WERI-Rb-1 (cell line): Measurements from ENCODE around the gene ZC3H7A.

Experiments
- DNase-seq: peaks from one replicate; pipeline ENCODE4 v3.0.0-alpha.2; 2020
- H3K27ac ChIP-seq: fragments of 250-450 bp; sonication (Bioruptor Pico); 2 replicates; pipeline ENCODE4 v1.5.1; 2020; ENCODE audit warnings: mild to moderate bottlenecking, moderate library complexity
- H3K27me3 ChIP-seq: fragments of 250-450 bp; sonication (Bioruptor Pico); 2 replicates; pipeline ENCODE4 v1.5.1; 2021; ENCODE audit warnings: mild to moderate bottlenecking, low read depth, moderate library complexity; ENCODE audit not compliant: insufficient read depth, severe bottlenecking
- H3K36me3 ChIP-seq: fragments of 250-450 bp; sonication (Bioruptor Pico); 2 replicates; pipeline ENCODE4 v1.5.1; 2020; ENCODE audit warnings: mild to moderate bottlenecking, moderate library complexity
- H3K4me3 ChIP-seq: 2 replicates; pipeline ENCODE4 v1.5.1; 2011; ENCODE audit warnings: low read depth, mild to moderate bottlenecking, control low read depth, low read length
- H3K9me3 ChIP-seq: fragments of 250-450 bp; sonication (Bioruptor Pico); 2 replicates; pipeline ENCODE4 v1.5.1; 2021; ENCODE audit warnings: mild to moderate bottlenecking, moderate library complexity; ENCODE audit not compliant: severe bottlenecking
- CTCF ChIP-seq: IDR thresholded peaks from 2 replicates; pipeline ENCODE4 v1.5.1; 2011; ENCODE audit warnings: low read depth, mild to moderate bottlenecking, control low read depth, inconsistent platforms, low read length

The ZC3H7A gene

DNA sequence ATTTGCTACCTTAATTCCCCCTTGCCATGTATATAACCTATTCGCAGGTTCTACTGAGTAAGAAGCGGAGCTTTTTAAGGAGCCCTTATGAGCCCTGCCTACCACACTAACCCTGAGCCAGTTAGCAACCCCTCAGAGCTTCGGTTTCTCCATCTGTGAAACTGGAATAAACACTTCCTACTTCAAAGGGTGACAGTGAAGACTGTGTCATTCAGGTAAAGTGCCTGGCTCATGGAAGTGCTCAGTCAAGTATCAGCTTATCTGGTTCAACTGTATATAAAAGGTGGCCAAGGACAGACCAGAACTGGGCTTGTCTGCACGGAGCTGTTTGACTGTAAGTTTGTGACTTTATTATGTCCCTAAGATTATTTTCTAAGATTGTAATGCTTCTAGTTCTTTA is 85.4 kb downstream of the ZC3H7A start:
- Histone ChIP-seq H3K27ac (no peak overlapping the region), H3K36me3 (peaks cover 59% of the 10 kb centered on the region), H3K4me3 (no peak overlapping the region), H3K27me3 (no peaks in the 10 kb centered on the region), H3K9me3 (no peaks in the 10 kb centered on the region)
- TF ChIP-seq CTCF: no peak
- no peak for DNase-seq

GRCh38 chr16:11708421-11708820 is 88.6 kb downstream of the ZC3H7A start:
- H3K27ac ChIP-seq: no peak overlapping the region

GRCh38 chr16:11707679-11708197 is 89.3 kb downstream of the ZC3H7A start:
- H3K9me3 ChIP-seq: no peaks in the 10 kb centered on the region
- no peak overlapping the region for H3K4me3 ChIP-seq
- H3K27ac ChIP-seq: no peak overlapping the region
- no peak for DNase-seq
- peaks cover 61% of the 10 kb centered on the region for H3K36me3 ChIP-seq
- TF ChIP-seq CTCF: no peak
- H3K27me3 ChIP-seq: no peaks in the 10 kb centered on the region

More at GRCh38 chr16:11708421-11708820, 88.6 kb downstream of the ZC3H7A start:
- TF ChIP-seq CTCF: no peak
- Histone ChIP-seq H3K4me3 (no peak overlapping the region), H3K27me3 (no peaks in the 10 kb centered on the region), H3K9me3 (no peaks in the 10 kb centered on the region), H3K36me3 (peaks cover 56% of the 10 kb centered on the region)
- no peak for DNase-seq

GRCh38 chr16:11706180-11706742 is 90.8 kb downstream of the ZC3H7A start:
- H3K36me3 ChIP-seq: peaks cover 49% of the 10 kb centered on the region
- no peaks in the 10 kb centered on the region for H3K9me3 ChIP-seq
- no peak for TF ChIP-seq CTCF
- H3K27ac ChIP-seq: no peak overlapping the region
- H3K27me3 ChIP-seq: no peaks in the 10 kb centered on the region
- no peak for DNase-seq
- no peak overlapping the region for H3K4me3 ChIP-seq

- Histone ChIP-seq H3K27me3 (no peaks in the 10 kb centered on the region), H3K4me3 (no peak overlapping the region), H3K9me3 (no peaks in the 10 kb centered on the region), H3K27ac (no peak overlapping the region), H3K36me3 (peaks cover 41% of the 10 kb centered on the region)
- TF ChIP-seq CTCF: no peak
- DNase-seq: no peak
Observed at GRCh38 chr16:11705311-11706025, 91.6 kb downstream of the ZC3H7A start.
